NCI-H526 (cell line): ENCODE data around the gene SLFN14.
"Not testable (repeated sequence)": the region's sequence is repeated elsewhere in the genome, so short reads cannot be mapped to it uniquely, and the experiment has no call there.

ENCODE experiments used
- DNase-seq, 2 experiments: peaks; one replicate each; lab custom pipeline; 2025; lab: John Stamatoyannopoulos, UW

Gene SLFN14

GRCh38 chr17:35521654-35522256, 38.9 kb downstream of the SLFN14 start:
- not testable (repeated sequence) for DNase-seq

GRCh38 chr17:35521150-35521549, 39.5 kb downstream of the SLFN14 start:
- DNase-seq = no peak

GRCh38 chr17:35519906-35520442, 40.6 kb downstream of the SLFN14 start:
- no peak for DNase-seq

GRCh38 chr17:35519439-35519838, 41.2 kb downstream of the SLFN14 start:
- no peak for DNase-seq

GRCh38 chr17:35518431-35518830, 42.2 kb downstream of the SLFN14 start:
- not testable (repeated sequence) for DNase-seq

GRCh38 chr17:35515027-35515426, 45.6 kb downstream of the SLFN14 start:
- DNase-seq = no peak

GRCh38 chr17:35514564-35514963, 46.1 kb downstream of the SLFN14 start:
- DNase-seq = no peak
